ENCODE measurements around the gene PCDH10.
"Not testable (repeated sequence)": the region's sequence is repeated elsewhere in the genome, so short reads cannot be mapped to it uniquely, and the experiment has no call there.

Gene PCDH10

DNA sequence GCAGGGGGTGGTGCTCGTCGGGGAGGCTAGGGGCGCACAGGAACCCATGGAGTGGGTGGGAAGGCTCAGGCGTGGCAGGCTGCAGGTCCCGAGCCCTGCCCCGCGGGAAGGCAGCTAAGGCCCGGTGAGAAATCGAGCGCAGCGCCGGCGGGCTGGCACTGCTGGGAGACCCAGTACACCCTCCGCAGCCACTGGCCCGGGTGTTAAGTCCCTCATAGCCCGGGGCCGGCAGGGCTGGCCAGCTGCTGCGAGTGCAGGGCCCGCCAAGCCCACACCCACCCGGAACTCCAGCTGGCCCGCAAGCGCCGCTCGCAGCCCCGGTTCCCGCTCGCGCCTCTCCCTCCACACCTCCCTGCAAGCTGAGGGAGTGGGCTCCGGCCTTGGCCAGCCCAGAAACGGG lies 91.4 kb downstream of the PCDH10 start:
- not testable (repeated sequence) for ATAC-seq
